AML-193 (cell line): Measurements from ENCODE around the gene OR7C2.

Experiments used
- DNase-seq, 2 experiments: peaks; one replicate each; lab custom pipeline; 2025; lab: John Stamatoyannopoulos, UW

The OR7C2 gene

GRCh38 chr19:14979476-14980255 lies 38.4 kb downstream of the OR7C2 start, which contains the start of gene SLC1A6:
TSS of gene SLC1A6 (minus strand) at chr19:14979864. CDS start at chr19:14972910, 6,954 bp downstream.
- no peak for DNase-seq

- no peak for DNase-seq
Observed at GRCh38 chr19:14985133-14985532, 43.8 kb downstream of the OR7C2 start.
